HG03439 (cell line): ENCODE data around the gene MTHFS.

Source experiments
- ATAC-seq: cut with Tn5 transposase; IDR thresholded peaks from one replicate; pipeline ENCODE4 v1.9.1; 2021; ENCODE audit warnings: mild to moderate bottlenecking, moderate library complexity; ENCODE audit not compliant: unreplicated experiment

Gene MTHFS

DNA sequence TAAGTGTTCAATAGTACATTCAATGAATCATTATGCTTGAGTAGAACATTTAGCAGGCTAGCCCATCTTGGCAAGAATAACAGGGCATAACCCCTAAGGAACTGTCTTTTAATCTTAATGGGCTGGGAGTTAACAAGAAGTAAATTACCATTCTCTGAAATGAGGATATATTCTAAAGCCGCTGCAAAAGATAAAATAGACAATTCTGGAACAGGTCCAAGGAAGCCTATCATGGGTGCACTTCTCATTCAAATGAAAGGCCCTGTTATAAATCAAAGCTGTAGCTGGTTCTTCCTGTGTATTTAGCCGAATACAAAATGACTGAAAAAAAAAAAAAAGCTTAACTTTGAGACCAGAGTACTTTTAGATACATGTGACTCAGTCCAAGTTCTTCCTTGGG lies 15.6 kb downstream of the MTHFS start:
- ATAC-seq: no peak

- ATAC-seq: no peak
Observed at GRCh38 chr15:79878078-79878705, 18.6 kb downstream of the MTHFS start.

DNA sequence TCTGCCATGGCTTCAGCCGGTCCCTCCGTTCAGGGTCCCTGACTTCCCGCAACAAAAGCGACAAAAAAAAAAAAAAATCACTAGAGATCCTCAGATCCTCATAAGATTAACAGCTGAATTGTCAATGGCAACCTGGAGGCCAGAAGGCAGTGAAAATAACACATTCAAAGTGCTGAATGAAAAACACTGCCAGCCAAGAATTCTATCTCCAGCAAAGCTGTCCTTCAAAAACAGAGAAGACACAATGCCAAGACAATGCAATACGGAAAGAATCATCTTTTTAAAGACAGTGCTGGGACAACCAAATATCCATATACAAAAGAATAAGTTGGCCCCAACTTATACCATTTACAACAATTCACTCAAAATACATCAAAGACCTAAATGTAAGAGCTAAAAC lies 21.6 kb downstream of the MTHFS start:
- no peak for ATAC-seq

GRCh38 chr15:79874242-79874641 lies 22.6 kb downstream of the MTHFS start:
- ATAC-seq: no peak

- ATAC-seq: no peak
Observed at GRCh38 chr15:79872358-79873017, 24.3 kb downstream of the MTHFS start.

GRCh38 chr15:79868554-79868953 lies 28.3 kb downstream of the MTHFS start:
- ATAC-seq: no peak

DNA sequence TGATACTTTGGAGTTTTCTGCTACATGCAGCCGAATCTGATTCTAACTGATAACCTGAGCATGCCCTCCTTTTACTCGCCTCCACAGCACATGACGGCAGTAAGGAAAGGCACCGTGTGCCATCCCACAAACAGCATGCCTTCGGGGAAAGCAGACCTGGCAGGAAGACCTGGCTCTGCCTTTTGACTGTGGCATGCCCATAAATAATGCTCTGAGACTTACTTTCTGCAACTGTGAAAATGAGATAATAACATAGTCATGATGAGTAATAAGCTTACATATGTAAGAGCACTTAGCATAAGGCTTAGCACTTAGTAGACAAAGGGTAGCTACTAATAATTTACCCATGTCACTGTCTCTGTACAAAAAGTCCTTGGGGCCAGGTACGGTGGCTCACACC lies 32.9 kb downstream of the MTHFS start:
- ATAC-seq: no peak

DNA sequence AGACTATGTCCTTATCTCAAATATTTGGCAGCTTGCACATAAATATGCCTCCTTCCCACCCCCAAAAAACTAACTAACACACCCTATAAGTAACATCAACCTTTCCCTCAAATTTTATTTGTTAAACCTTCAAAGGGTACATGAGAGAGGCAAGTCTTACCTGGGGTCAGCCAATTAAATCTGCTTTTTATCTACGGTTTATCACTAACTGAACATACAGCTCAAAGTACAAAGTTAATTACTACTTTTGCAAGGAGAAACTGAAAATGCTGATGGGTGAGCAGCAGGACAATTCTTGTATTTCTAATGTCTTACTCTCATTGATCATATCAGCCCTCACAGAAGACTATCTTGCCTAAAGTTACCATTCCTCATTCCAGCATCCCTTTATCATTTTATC lies 34.6 kb downstream of the MTHFS start:
- ATAC-seq: no peak

GRCh38 chr15:79860661-79861060 lies 36.2 kb downstream of the MTHFS start:
- ATAC-seq: no peak

GRCh38 chr15:79858469-79858868 lies 38.3 kb downstream of the MTHFS start:
- ATAC-seq: no peak

GRCh38 chr15:79853492-79854328 lies 43.1 kb downstream of the MTHFS start:
- ATAC-seq: peak; percentile 80

GRCh38 chr15:79849789-79850188 lies 47.0 kb downstream of the MTHFS start:
- ATAC-seq: no peak

- ATAC-seq: no peak
Observed at GRCh38 chr15:79846539-79846938, 50.3 kb downstream of the MTHFS start.

- ATAC-seq: no peak
Observed at GRCh38 chr15:79844221-79844620, 52.6 kb downstream of the MTHFS start.

- ATAC-seq: no peak
Observed at GRCh38 chr15:79837846-79838245, 59.0 kb downstream of the MTHFS start.

- no peak for ATAC-seq
Observed at GRCh38 chr15:79834495-79834894, 62.3 kb downstream of the MTHFS start.

DNA sequence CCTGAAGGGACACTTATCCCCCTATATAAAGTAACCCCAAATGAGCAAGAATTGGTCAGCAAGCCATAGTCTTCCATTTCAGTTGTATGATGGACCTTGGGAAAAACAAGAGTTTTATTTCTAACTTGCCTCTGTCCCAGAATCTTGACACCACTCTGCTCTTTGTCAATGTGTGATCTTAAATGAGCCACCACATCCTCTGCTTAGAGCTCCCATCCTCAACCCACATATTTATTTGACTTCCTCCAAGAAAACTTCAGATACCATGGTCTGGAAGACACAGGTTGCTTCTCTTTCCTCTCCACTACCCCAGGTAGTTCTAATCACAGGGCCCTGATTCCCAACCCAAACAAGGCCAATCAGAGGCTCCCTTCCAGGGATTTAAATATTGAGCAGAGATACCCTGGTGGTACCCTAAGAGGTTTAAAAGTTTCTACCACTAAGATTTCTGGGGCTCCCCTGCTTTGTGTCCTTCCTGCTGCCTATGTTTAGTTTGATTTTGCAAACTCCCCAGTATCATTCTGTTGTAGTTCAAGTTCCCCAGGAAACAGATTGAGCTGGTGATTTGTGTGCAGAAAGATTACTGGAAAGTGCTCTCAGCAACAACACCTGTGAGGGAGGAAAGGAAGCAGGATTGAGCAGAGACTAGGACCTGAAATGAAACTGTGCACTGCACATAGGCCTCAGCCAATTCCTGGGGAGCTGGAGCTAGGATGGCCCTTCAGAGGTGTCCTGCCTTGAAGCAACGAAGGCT lies 64.3 kb downstream of the MTHFS start:
- no peak for ATAC-seq

- no peak for ATAC-seq
Observed at GRCh38 chr15:79831604-79832003, 65.2 kb downstream of the MTHFS start.

- ATAC-seq: no peak
Observed at GRCh38 chr15:79829950-79830349, 66.9 kb downstream of the MTHFS start.

DNA sequence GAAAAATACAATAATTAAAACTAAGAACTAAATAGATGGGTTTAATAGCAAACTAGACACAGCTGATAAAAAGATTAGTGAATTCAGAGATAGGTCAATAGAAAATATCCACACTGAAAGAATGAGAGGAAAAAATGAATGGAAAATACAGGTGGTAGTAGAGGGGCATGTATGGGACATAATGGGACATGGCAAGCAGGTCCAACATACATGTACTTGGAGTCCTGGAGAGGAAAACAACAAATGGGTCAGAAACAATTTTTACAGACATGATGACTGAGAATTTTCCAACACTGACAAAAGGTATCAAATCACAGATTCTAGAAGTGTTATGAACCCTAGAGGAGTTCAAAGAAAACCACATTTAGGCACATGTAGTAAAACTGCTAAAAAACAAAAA lies 68.4 kb downstream of the MTHFS start:
- ATAC-seq: no peak

- no peak for ATAC-seq
Observed at GRCh38 chr15:79826800-79827199, 70.0 kb downstream of the MTHFS start.
